MCF 10A (cell line): ENCODE data around the gene CIT. TPM values are rescaled to one million over a fixed set of nuclear protein-coding genes. Genes with fewer than 3 reads are reported as not detected.
"Not testable (repeated sequence)": the region's sequence is repeated elsewhere in the genome, so short reads cannot be mapped to it uniquely, and the experiment has no call there.

Experiments used
- BruUV-seq: library from RNA; stranded (reverse); fragments of 400-500 nt; replicated peaks from 2 replicates; lab custom pipeline; 2021; lab: Mats Ljungman, UMichigan
- CTCF ChIA-PET: fragments of 300-600 bp; sonication (Branson Sonifier 250); formaldehyde crosslinking; extraction: SDS; loops from one replicate; lab custom pipeline; 2021; ENCODE audit warnings: antibody characterized with exemption, inconsistent platforms; lab: Yijun Ruan, JAX
- POLR2A ChIA-PET: fragments of 300-600, 350-650 bp; sonication (Branson Sonifier 250); formaldehyde crosslinking; extraction: SDS; loops from one replicate; lab custom pipeline; 2020; ENCODE audit warnings: antibody characterized with exemption, inconsistent platforms; lab: Yijun Ruan, JAX
- DNase-seq: peaks from one replicate; pipeline ENCODE4 v3.0.0-alpha.2; 2018; ENCODE audit not compliant: unreplicated experiment
- H3K27ac Mint-ChIP-seq: one replicate; pipeline ENCODE4 v1.8.0; 2022; ENCODE audit warnings: mild to moderate bottlenecking, low read depth, mixed read lengths; ENCODE audit not compliant: unreplicated experiment
- H3K27me3 Mint-ChIP-seq: one replicate; pipeline ENCODE4 v1.8.0; 2022; ENCODE audit warnings: mixed read lengths; ENCODE audit not compliant: insufficient read depth, unreplicated experiment
- H3K36me3 Mint-ChIP-seq: one replicate; pipeline ENCODE4 v1.8.0; 2022; ENCODE audit warnings: mild to moderate bottlenecking, moderate library complexity, mixed read lengths; ENCODE audit not compliant: insufficient read depth, unreplicated experiment
- H3K4me1 Mint-ChIP-seq: one replicate; pipeline ENCODE4 v1.8.0; 2022; ENCODE audit warnings: mixed read lengths; ENCODE audit not compliant: insufficient read depth, unreplicated experiment
- H3K4me3 Mint-ChIP-seq: one replicate; pipeline ENCODE4 v1.8.0; 2022; ENCODE audit warnings: mild to moderate bottlenecking, moderate library complexity, mixed read lengths; ENCODE audit not compliant: unreplicated experiment
- H3K9me3 Mint-ChIP-seq: one replicate; pipeline ENCODE4 v1.8.0; 2022; ENCODE audit warnings: mixed read lengths; ENCODE audit not compliant: unreplicated experiment
- intact Hi-C: fragments of 100-400 bp; cut with micrococcal nuclease; formaldehyde crosslinking; loops from 2 replicates; pipeline ENCODE4 v1.14.1; 2022
- total RNA-seq: library from RNA; stranded (reverse); gene quantifications from 2 replicates; pipeline ENCODE4 v1.2.3, GENCODE V29; 2022
- TF ChIP-seq, protein P1 (sequence below): fragments of 200-600 bp; IDR thresholded peaks from one replicate; pipeline ENCODE4 v1.8.0; 2022; ENCODE audit warnings: antibody characterized with exemption, mild to moderate bottlenecking; ENCODE audit not compliant: unreplicated experiment

The CIT gene
- total RNA-seq, 1 experiment from 2014 or later = 25.0 TPM

DNA sequence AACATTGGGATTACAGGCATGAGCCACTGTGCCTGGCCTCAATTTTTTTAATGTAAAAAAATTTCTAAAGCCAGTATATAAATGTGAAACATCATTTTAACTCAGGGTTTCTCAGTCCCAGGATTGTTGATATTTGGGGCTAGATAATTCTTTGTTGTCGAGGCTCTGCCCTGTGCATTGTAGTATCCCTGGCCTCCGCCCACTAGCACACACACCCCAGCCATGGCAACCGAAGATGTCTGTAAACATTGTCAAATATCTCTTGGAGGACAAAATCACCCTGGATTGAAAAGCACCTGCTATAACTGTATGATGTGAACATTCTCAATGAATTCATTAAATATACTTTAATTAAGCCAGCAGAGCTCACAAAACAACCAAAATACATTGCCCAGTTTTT lies 8.4 kb upstream of the CIT start:
- CTCF ChIA-PET = interaction anchor here (1.4 kb wide), 1 partner anchor 44 kb away, joined by 3 read pairs; no protein-coding TSS in a partner anchor
- no peak for DNase-seq
- no peaks in the 10 kb centered on the region for H3K4me1 Mint-ChIP-seq
- H3K27me3 Mint-ChIP-seq = no peaks in the 10 kb centered on the region
- no peaks in the 10 kb centered on the region for H3K36me3 Mint-ChIP-seq
- H3K4me3 Mint-ChIP-seq = no peak overlapping the region
- H3K9me3 Mint-ChIP-seq = no peaks in the 10 kb centered on the region
- no TSS peak for BruUV-seq
- POLR2A ChIA-PET = interaction anchor here (0.6 to 1.0 kb wide), 2 partner anchors 11 to 211 kb away, joined by 3 to 4 read pairs; no protein-coding TSS in a partner anchor
- no peak overlapping the region for H3K27ac Mint-ChIP-seq
- TF ChIP-seq, protein P1, sequence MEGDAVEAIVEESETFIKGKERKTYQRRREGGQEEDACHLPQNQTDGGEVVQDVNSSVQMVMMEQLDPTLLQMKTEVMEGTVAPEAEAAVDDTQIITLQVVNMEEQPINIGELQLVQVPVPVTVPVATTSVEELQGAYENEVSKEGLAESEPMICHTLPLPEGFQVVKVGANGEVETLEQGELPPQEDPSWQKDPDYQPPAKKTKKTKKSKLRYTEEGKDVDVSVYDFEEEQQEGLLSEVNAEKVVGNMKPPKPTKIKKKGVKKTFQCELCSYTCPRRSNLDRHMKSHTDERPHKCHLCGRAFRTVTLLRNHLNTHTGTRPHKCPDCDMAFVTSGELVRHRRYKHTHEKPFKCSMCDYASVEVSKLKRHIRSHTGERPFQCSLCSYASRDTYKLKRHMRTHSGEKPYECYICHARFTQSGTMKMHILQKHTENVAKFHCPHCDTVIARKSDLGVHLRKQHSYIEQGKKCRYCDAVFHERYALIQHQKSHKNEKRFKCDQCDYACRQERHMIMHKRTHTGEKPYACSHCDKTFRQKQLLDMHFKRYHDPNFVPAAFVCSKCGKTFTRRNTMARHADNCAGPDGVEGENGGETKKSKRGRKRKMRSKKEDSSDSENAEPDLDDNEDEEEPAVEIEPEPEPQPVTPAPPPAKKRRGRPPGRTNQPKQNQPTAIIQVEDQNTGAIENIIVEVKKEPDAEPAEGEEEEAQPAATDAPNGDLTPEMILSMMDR = no peak
- intact Hi-C loops = no loop called here

DNA sequence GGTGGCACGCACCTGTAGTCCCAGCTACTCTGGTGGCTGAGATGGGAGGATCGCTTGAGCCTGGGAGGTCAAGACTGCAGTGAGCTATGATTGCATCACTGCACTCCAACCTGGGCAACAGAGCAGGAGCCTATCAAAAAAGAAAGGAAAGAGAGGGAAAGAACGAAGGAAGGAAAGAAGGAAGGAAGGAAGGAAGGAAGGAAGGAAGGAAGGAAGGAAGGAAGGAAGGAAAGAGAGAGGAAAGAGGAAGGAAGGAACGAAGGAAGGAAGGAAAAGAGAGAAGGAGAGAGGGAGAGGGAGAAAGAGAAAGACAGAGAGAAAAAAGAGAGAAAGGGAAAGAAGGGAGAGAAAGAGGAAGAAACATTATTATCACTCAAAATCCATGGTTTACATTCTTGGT lies 6.7 kb upstream of the CIT start:
- not testable (repeated sequence) for DNase-seq

DNA sequence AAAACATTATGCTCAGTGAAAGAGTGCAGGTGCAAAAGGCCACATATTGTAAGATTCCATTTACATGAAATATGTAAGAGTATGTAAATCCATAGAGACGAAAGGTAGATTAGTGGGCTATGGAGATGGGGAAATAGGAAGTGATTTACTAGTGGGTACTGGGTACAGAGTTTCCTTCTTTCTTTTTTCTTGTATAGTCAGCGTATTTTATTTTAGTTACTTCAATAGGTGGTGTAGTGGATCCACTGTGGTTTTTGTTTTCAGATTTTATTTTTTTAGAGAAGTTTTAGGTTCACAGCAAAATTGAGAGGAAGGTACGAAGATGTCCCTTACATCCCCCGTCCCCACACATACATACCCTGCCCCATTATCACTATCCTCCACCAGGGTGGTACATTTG lies 6.1 kb upstream of the CIT start:
- TF ChIP-seq, protein P1 = no peak
- Mint-ChIP-seq H3K36me3 (no peaks in the 10 kb centered on the region), H3K9me3 (no peaks in the 10 kb centered on the region), H3K27ac (no peak overlapping the region), H3K27me3 (no peaks in the 10 kb centered on the region), H3K4me3 (no peak overlapping the region), H3K4me1 (no peaks in the 10 kb centered on the region)
- ChIA-PET CTCF (no interaction called here), POLR2A (no interaction called here)
- no TSS peak for BruUV-seq
- no peak for DNase-seq
- intact Hi-C loops = no loop called here

More for the DNA sequence above, 6.7 kb upstream of the CIT start:
- CTCF ChIA-PET, H3K4me1 Mint-ChIP-seq, H3K4me3 Mint-ChIP-seq, H3K36me3 Mint-ChIP-seq, intact Hi-C loops, H3K27me3 Mint-ChIP-seq, H3K9me3 Mint-ChIP-seq, POLR2A ChIA-PET, H3K27ac Mint-ChIP-seq, BruUV-seq: not testable (repeated sequence)

DNA sequence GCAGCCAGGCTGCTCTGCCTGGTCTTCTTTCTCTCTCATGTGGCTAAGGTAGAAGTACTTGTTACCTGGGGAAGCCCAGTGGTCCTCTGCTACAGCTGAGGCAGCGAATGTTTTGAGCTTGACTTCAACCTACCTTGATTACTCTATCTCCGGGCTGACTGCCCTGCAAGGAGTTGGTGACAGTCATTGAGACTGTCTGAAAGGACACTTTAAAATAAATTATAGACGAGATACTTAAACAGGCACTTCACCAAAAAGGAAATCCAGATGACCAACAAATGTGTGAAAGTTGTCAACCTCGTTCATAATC lies 474 bp upstream of the CIT start:
- no peaks in the 10 kb centered on the region for H3K9me3 Mint-ChIP-seq
- peak overlapping the region; percentile 82 for H3K4me3 Mint-ChIP-seq
- H3K27ac Mint-ChIP-seq = peak overlapping the region; percentile 85
- ChIA-PET POLR2A (interaction anchor here (0.6 kb wide), 1 partner anchor 60 kb away, joined by 3 read pairs; no protein-coding TSS in a partner anchor), CTCF (no interaction called here)
- DNase-seq = no peak
- no TSS peak for BruUV-seq
- no peaks in the 10 kb centered on the region for H3K27me3 Mint-ChIP-seq
- intact Hi-C loops = no loop called here
- TF ChIP-seq, protein P1 = no peak
- no peaks in the 10 kb centered on the region for H3K36me3 Mint-ChIP-seq
- H3K4me1 Mint-ChIP-seq = peaks cover 9% of the 10 kb centered on the region
